ENCODE data around the gene EEF1A2. TPM values are rescaled to one million over a fixed set of nuclear protein-coding genes. Genes with fewer than 3 reads are reported as not detected.

Gene EEF1A2
- total RNA-seq, 1 donor from 2014 or later, result 37.6 TPM

DNA sequence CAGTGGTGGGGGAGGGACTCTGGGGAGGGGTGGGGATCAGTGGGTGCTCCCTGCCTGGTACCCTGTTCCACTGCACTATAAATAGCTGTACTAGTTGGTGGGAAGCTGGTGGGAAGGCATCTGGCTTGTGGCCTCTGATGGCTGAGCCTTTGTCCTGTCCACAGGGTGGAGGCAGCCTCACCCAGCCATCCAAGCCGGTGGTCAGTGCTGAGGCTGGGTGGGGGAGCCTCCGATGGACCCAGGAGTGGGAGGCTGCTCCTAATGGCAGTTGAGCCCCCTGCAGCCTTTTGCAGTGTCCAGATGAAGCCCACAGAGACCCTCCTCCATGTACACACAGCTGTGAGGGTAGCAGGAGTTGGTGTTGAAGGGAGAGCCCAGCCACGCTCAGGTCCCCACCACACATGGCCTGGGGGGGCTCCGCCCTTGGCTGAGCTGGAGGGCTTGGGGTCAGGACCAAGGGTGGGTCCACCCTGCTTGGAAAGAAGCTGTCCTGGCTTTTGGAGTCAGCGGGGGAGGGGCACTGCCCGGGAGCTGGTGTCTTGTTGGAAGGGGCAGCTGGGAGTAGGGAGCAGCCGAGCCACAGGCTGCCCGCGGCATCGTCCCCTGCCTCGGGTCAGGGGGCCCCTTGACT lies 24.2 kb upstream of the EEF1A2 start:
- FAIRE-seq, result no peak

DNA sequence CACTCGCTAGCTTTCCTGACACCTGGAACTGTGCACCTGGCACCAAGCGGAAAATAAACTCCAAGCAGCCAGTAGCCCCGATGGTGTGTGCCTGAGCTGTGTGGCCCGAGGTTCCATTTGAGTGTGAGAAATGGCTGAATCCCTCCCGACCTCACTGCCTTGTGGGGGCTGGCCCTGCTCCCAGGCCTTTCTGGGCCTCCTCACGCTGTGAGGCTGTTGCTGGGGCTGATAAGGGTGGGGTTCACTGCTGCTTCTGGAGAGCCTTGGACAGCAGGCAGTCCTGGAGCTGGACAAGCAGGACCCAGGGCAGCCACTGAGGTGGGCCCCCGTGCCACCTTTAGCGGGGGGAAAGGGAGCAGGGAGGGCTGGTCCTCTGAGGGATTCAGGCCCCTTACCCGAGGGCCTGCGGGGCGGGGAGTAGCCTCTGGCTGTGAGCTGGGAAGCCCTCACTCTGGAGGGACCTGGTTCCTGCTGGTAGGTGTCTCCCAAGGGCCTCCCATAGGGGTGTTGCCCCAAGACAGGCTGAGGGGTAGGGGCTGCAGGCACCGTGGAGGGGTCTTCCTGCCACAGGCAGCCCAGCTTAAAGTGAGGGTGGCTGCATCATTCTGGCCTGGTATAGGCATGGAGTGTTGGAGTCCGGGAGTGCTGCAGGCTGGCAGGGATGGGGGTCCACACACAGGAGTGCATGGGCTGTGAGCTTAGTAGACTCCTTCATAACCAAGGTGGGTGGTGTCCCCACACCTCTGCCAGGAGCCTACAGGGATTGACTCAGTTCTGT lies 23.4 kb upstream of the EEF1A2 start:
- Mint-ChIP-seq H3K36me3 (ENCODE audit: low read depth, unreplicated experiment) (peaks cover 16% of the 10 kb centered on the region), H3K4me1 (ENCODE audit: low read depth, unreplicated experiment) (peaks cover 2% of the 10 kb centered on the region), H3K9me3 (ENCODE audit: unreplicated experiment) (no peaks in the 10 kb centered on the region), H3K27ac (ENCODE audit: unreplicated experiment) (peak overlapping the region; percentile 75), H3K4me3 (ENCODE audit: unreplicated experiment) (peak overlapping the region; percentile 79), H3K27me3 (ENCODE audit: low read depth, unreplicated experiment) (no peaks in the 10 kb centered on the region)
- H3K9me3 ChIP-seq (ENCODE audit: insufficient read depth, low read depth, low read length), result no peaks in the 10 kb centered on the region
- FAIRE-seq (no peak), DNase-seq (ENCODE audit: low read depth) (no peak)
- H2AFZ ChIP-seq (ENCODE audit: low read depth, low read length), result no peak overlapping the region
- peaks cover 50% of the 10 kb centered on the region for H4K20me1 ChIP-seq (ENCODE audit: insufficient read depth, low read length)
- H3K4me2 ChIP-seq (ENCODE audit: low read length), result peak overlapping the region; percentile 100
- no peak overlapping the region for H3K27ac ChIP-seq (ENCODE audit: low read depth, low read length)
- no peaks in the 10 kb centered on the region for H3K27me3 ChIP-seq (ENCODE audit: insufficient read depth, low read length)
- peaks cover 28% of the 10 kb centered on the region for H3K79me2 ChIP-seq (ENCODE audit: insufficient read depth, low read length)
- no peaks in the 10 kb centered on the region for H3K36me3 ChIP-seq (ENCODE audit: insufficient read depth, low read length)
- H3K4me1 ChIP-seq (ENCODE audit: insufficient read depth, low read length), result peaks cover 14% of the 10 kb centered on the region
- H3K4me3 ChIP-seq (ENCODE audit: insufficient read depth, low read depth, low read length), result peak overlapping the region; percentile 92
- peak overlapping the region; percentile 30 for H3K9ac ChIP-seq (ENCODE audit: low read length)
- TF ChIP-seq, protein P1, sequence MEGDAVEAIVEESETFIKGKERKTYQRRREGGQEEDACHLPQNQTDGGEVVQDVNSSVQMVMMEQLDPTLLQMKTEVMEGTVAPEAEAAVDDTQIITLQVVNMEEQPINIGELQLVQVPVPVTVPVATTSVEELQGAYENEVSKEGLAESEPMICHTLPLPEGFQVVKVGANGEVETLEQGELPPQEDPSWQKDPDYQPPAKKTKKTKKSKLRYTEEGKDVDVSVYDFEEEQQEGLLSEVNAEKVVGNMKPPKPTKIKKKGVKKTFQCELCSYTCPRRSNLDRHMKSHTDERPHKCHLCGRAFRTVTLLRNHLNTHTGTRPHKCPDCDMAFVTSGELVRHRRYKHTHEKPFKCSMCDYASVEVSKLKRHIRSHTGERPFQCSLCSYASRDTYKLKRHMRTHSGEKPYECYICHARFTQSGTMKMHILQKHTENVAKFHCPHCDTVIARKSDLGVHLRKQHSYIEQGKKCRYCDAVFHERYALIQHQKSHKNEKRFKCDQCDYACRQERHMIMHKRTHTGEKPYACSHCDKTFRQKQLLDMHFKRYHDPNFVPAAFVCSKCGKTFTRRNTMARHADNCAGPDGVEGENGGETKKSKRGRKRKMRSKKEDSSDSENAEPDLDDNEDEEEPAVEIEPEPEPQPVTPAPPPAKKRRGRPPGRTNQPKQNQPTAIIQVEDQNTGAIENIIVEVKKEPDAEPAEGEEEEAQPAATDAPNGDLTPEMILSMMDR (IDR thresholded peaks at IDR 0.05; ENCODE audit: insufficient read depth, low read depth, low read length), result no peak
- no peak for TF ChIP-seq EZH2 (IDR thresholded peaks at IDR 0.05; ENCODE audit: insufficient read depth, low read length)

More for the DNA sequence above, 24.2 kb upstream of the EEF1A2 start:
- no peaks in the 10 kb centered on the region for H3K27me3 Mint-ChIP-seq (ENCODE audit: low read depth, unreplicated experiment)
- peaks cover 14% of the 10 kb centered on the region for H3K36me3 Mint-ChIP-seq (ENCODE audit: low read depth, unreplicated experiment)
- Histone ChIP-seq H3K4me3 (ENCODE audit: insufficient read depth, low read depth, low read length) (no peak overlapping the region), H3K79me2 (ENCODE audit: insufficient read depth, low read length) (peaks cover 28% of the 10 kb centered on the region), H3K9ac (ENCODE audit: low read length) (no peak overlapping the region), H3K27ac (ENCODE audit: low read depth, low read length) (no peak overlapping the region), H4K20me1 (ENCODE audit: insufficient read depth, low read length) (peaks cover 50% of the 10 kb centered on the region), H3K9me3 (ENCODE audit: insufficient read depth, low read depth, low read length) (no peaks in the 10 kb centered on the region), H3K4me2 (ENCODE audit: low read length) (peak overlapping the region; percentile 19), H2AFZ (ENCODE audit: low read depth, low read length) (no peak overlapping the region), H3K36me3 (ENCODE audit: insufficient read depth, low read length) (no peaks in the 10 kb centered on the region), H3K4me1 (ENCODE audit: insufficient read depth, low read length) (peaks cover 14% of the 10 kb centered on the region), H3K27me3 (ENCODE audit: insufficient read depth, low read length) (no peaks in the 10 kb centered on the region)
- no peak for DNase-seq (ENCODE audit: low read depth)
- no peak for TF ChIP-seq EZH2 (IDR thresholded peaks at IDR 0.05; ENCODE audit: insufficient read depth, low read length)
- TF ChIP-seq, protein P1 (IDR thresholded peaks at IDR 0.05; ENCODE audit: insufficient read depth, low read depth, low read length), result no peak
- H3K9me3 Mint-ChIP-seq (ENCODE audit: unreplicated experiment), result no peaks in the 10 kb centered on the region
- H3K4me3 Mint-ChIP-seq (ENCODE audit: unreplicated experiment), result no peak overlapping the region
- no peak overlapping the region for H3K27ac Mint-ChIP-seq (ENCODE audit: unreplicated experiment)
- peaks cover 2% of the 10 kb centered on the region for H3K4me1 Mint-ChIP-seq (ENCODE audit: low read depth, unreplicated experiment)

Measured in astrocyte (in vitro differentiated cells and primary cell).